Adrenal gland (tissue), 12 donors: Measurements from ENCODE around the gene HOXD9. TPM values are rescaled to one million over a fixed set of nuclear protein-coding genes. Genes with fewer than 3 reads are reported as not detected.

ENCODE experiments used
- DNase-seq, 7 donors: peaks; one replicate each; pipeline ENCODE4 v3.0.0-alpha.2; 2019 to 2020
- H3K27ac ChIP-seq, 5 donors: fragments of 200-600 bp; sonication (generic) in 4 of 5; 1 replicate in 3 of 5; 2 replicates in 2 of 5; pipeline versions ENCODE4 v1.5.1 to v1.8.0; 2016 to 2020; ENCODE audit warnings: mild to moderate bottlenecking in 1 of 5
- H3K27me3 ChIP-seq: fragments of 200-600 bp; 2 replicates; pipeline ENCODE4 v1.8.0; 2021
- H3K36me3 ChIP-seq, 2 donors: fragments of 200-600 bp; replicated peaks in 1 of 2; 1 replicate in 1 of 2; 2 replicates in 1 of 2; pipeline versions ENCODE4 v1.5.1 to v1.8.0; 2018 to 2022
- H3K4me1 ChIP-seq, 2 donors: fragments of 200-600 bp; replicated peaks in 1 of 2; 1 replicate in 1 of 2; 2 replicates in 1 of 2; pipeline versions ENCODE4 v1.5.1 to v1.8.0; 2018 to 2021
- H3K4me3 ChIP-seq, 4 donors: fragments of 200-600 bp; sonication (generic) in 3 of 4; one replicate each; pipeline ENCODE4 v1.5.1; 2016 to 2018
- H3K9me3 ChIP-seq, 3 donors: fragments of 200-600 bp; sonication (generic) in 1 of 3; replicated peaks in 1 of 3; 1 replicate in 2 of 3; 2 replicates in 1 of 3; pipeline versions ENCODE4 v1.5.1 to v1.8.0; 2016 to 2021
- CTCF ChIP-seq, 6 experiments: fragments of 450-650 bp in 4 of 6; fragments of 200-600 bp in 2 of 6; sonication (generic) in 1 of 6; IDR thresholded peaks; 1 replicate in 5 of 6; 2 replicates in 1 of 6; pipeline versions ENCODE4 v1.5.1 to v1.8.0; 2016 to 2021; ENCODE audit warnings: antibody characterized with exemption in 6 of 6, mild to moderate bottlenecking in 2 of 6, moderate library complexity in 1 of 6
- POLR2A ChIP-seq, 2 donors: fragments of 450-650 bp; IDR thresholded peaks; one replicate each; pipeline ENCODE4 v1.6.1; 2017; ENCODE audit warnings: antibody characterized with exemption in 2 of 2, mild to moderate bottlenecking in 2 of 2, moderate library complexity in 1 of 2
- WGBS, 4 donors: extraction: QIAGEN DNeasy Blood & Tissue Kit in 2 of 4; methylation state at CpG; one replicate each; pipeline versions ENCODE4 v1.1.5 to v1.1.7; 2013 to 2017; 5-methylcytosine and 5-hydroxymethylcytosine counted together
- intact Hi-C, 2 donors: fragments of 100-400 bp; cut with DNase I; formaldehyde crosslinking; loops; one replicate each; pipeline versions ENCODE4 v1.14.1 to v1.15.0; 2022 to 2023
- polyA plus RNA-seq, 3 donors: library from polyadenylated mRNA; stranded (reverse); fragments of 200-250 nt in 2 of 3; fragments of 350-450 nt in 1 of 3; fragmentation: Illumina TruSeq in 1 of 3; extraction: RNeasy Lipid Tissue Mini Kit (QIAGEN cat#74804) in 1 of 3; gene quantifications; one replicate each; pipeline ENCODE4 v1.2.3, GENCODE V29; 2013 to 2014
- total RNA-seq, 9 donors: library from RNA; depleted of rRNA in 4 of 9; stranded (reverse); fragments of >200 nt in 4 of 9; fragments of 120-200 nt in 1 of 9; fragmentation: NEBNext Ultra II Directional in 1 of 9; extraction: Animal tissue kit (Norgen Biotek cat#: 25700) in 1 of 9; gene quantifications; one replicate each; pipeline versions ENCODE4 v1.1.0 to v1.2.4, GENCODE V29; 2013 to 2023
- donor health status: healthy with polysubstance abuse.
- donor health status: Bipolar disorder and iron deficiency.
- donor health status: DM: yes; HTN: yes; CAD: no.
- donor health status: DM: no; HTN: no; CAD: no.
- donor health status: DM: no; HTN: no; CAD: no.
- donor health status: DM: yes; HTN: yes; CAD: no.

The HOXD9 gene
- total and polyA plus RNA-seq, 12 donors: 2.4 to 35.6 (median 7.5) TPM

GRCh38 chr2:176105730-176106580 lies 16.6 kb upstream of the HOXD9 start:
- Histone ChIP-seq H3K4me1 (peaks cover 7 to 19% of the 10 kb centered on the region in 2 donors), H3K9me3 (no peaks in the 10 kb centered on the region), H3K27me3 (peaks cover 96% of the 10 kb centered on the region), H3K4me3 (no peak overlapping the region), H3K27ac (no peak overlapping the region), H3K36me3 (no peaks in the 10 kb centered on the region)
- no peak for TF ChIP-seq CTCF (IDR thresholded peaks at IDR 0.05)
- TF ChIP-seq POLR2A (IDR thresholded peaks at IDR 0.05): no peak
- DNase-seq: no peak
- 29 to 42% (median 37%) methylated on average over 22 to 25 of the region's 25 CpGs for WGBS, 4 donors
- intact Hi-C loops: no loop called here

GRCh38 chr2:176106581-176107539 lies 15.7 kb upstream of the HOXD9 start, which contains the start of gene HOXD11:
HOXD11 (plus strand) TSS chr2:176107280; CDS start chr2:176107356, 76 bp downstream.
- peaks cover 7 to 19% of the 10 kb centered on the region in 2 donors for H3K4me1 ChIP-seq
- TF ChIP-seq CTCF (IDR thresholded peaks at IDR 0.05): no peak
- TF ChIP-seq POLR2A (IDR thresholded peaks at IDR 0.05): no peak
- 4 to 5% (median 4%) methylated on average over 12 to 85 of the region's 85 CpGs for WGBS, 4 donors
- H3K27ac ChIP-seq: no peak within 1 kb of the TSS
- peaks cover 96% of the 10 kb centered on the region for H3K27me3 ChIP-seq
- no peaks in the 10 kb centered on the region for H3K36me3 ChIP-seq
- peak in 1 of 7 donors; percentile 46 for DNase-seq
- H3K9me3 ChIP-seq: no peaks in the 10 kb centered on the region
- intact Hi-C loops: no loop called here
- peak within 1 kb of the TSS in 1 of 4 donors; percentile 4 for H3K4me3 ChIP-seq

- WGBS, 4 donors: 0 to 2% (median 2%) methylated on average over 3 to 59 of the region's 59 CpGs; no CpG with 5 or more reads in 1 of the 4 donors
- intact Hi-C loops: no loop called here
- H3K36me3 ChIP-seq: no peaks in the 10 kb centered on the region
- peaks cover 96% of the 10 kb centered on the region for H3K27me3 ChIP-seq
- H3K27ac ChIP-seq: no peak overlapping the region
- no peak overlapping the region for H3K4me3 ChIP-seq
- DNase-seq: peak in 1 of 7 donors; percentile 12
- TF ChIP-seq CTCF (IDR thresholded peaks at IDR 0.05): no peak
- TF ChIP-seq POLR2A (IDR thresholded peaks at IDR 0.05): no peak
- H3K9me3 ChIP-seq: no peaks in the 10 kb centered on the region
- peaks cover 7 to 19% of the 10 kb centered on the region in 2 donors for H3K4me1 ChIP-seq
Observed at GRCh38 chr2:176107731-176108181, 14.8 kb upstream of the HOXD9 start.
